ENCODE data around the gene DVL3.

DNA sequence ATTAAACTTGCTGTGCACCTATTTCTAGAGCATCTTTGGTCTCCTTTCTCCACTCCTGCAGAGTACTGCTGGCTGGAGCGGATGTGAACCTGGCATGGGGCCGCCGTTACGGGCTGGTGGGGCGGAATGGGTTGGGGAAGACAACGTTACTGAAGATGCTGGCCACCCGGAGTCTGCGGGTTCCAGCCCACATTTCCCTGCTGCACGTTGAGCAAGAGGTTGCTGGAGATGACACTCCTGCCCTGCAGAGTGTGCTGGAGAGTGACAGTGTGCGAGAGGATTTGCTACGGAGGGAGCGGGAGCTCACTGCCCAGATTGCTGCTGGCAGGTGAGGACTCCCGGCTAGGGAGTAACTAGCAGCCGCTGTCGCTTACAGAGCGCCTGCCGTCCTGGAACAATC lies 32.9 kb downstream of the DVL3 start:
- TF ChIP-seq EZH2 (IDR thresholded peaks at IDR 0.05; ENCODE audit: low read depth, unreplicated experiment) (no peak), POLR2AphosphoS5 (IDR thresholded peaks at IDR 0.05; ENCODE audit: low read depth) (no peak), EZH2phosphoT487 (IDR thresholded peaks at IDR 0.05; ENCODE audit: unreplicated experiment) (no peak), JUNB (IDR thresholded peaks at IDR 0.05; ENCODE audit: unreplicated experiment) (no peak), ZNF114 (CRISPR knock-in tag; IDR thresholded peaks at IDR 0.05) (no peak), CREB1 (CRISPR knock-in tag; IDR thresholded peaks at IDR 0.05; ENCODE audit: low read depth) (no peak), STAT1 (IDR thresholded peaks at IDR 0.05; ENCODE audit: unreplicated experiment) (no peak)
- TF ChIP-seq, protein P1, sequence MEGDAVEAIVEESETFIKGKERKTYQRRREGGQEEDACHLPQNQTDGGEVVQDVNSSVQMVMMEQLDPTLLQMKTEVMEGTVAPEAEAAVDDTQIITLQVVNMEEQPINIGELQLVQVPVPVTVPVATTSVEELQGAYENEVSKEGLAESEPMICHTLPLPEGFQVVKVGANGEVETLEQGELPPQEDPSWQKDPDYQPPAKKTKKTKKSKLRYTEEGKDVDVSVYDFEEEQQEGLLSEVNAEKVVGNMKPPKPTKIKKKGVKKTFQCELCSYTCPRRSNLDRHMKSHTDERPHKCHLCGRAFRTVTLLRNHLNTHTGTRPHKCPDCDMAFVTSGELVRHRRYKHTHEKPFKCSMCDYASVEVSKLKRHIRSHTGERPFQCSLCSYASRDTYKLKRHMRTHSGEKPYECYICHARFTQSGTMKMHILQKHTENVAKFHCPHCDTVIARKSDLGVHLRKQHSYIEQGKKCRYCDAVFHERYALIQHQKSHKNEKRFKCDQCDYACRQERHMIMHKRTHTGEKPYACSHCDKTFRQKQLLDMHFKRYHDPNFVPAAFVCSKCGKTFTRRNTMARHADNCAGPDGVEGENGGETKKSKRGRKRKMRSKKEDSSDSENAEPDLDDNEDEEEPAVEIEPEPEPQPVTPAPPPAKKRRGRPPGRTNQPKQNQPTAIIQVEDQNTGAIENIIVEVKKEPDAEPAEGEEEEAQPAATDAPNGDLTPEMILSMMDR (conservative IDR thresholded peaks at IDR 0.05; ENCODE audit: low read depth in 2 of 2) = no peak
- TF ChIP-seq, protein P2, sequence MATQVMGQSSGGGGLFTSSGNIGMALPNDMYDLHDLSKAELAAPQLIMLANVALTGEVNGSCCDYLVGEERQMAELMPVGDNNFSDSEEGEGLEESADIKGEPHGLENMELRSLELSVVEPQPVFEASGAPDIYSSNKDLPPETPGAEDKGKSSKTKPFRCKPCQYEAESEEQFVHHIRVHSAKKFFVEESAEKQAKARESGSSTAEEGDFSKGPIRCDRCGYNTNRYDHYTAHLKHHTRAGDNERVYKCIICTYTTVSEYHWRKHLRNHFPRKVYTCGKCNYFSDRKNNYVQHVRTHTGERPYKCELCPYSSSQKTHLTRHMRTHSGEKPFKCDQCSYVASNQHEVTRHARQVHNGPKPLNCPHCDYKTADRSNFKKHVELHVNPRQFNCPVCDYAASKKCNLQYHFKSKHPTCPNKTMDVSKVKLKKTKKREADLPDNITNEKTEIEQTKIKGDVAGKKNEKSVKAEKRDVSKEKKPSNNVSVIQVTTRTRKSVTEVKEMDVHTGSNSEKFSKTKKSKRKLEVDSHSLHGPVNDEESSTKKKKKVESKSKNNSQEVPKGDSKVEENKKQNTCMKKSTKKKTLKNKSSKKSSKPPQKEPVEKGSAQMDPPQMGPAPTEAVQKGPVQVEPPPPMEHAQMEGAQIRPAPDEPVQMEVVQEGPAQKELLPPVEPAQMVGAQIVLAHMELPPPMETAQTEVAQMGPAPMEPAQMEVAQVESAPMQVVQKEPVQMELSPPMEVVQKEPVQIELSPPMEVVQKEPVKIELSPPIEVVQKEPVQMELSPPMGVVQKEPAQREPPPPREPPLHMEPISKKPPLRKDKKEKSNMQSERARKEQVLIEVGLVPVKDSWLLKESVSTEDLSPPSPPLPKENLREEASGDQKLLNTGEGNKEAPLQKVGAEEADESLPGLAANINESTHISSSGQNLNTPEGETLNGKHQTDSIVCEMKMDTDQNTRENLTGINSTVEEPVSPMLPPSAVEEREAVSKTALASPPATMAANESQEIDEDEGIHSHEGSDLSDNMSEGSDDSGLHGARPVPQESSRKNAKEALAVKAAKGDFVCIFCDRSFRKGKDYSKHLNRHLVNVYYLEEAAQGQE (IDR thresholded peaks at IDR 0.05; ENCODE audit: unreplicated experiment) = no peak
